Heart left ventricle (tissue), 16 donors: ENCODE data around the gene PARD3B. TPM values are rescaled to one million over a fixed set of nuclear protein-coding genes. Genes with fewer than 3 reads are reported as not detected.

Source experiments
- ATAC-seq, 4 donors: fragments of 200-7000 bp; cut with Tn5 transposase; one replicate each; pipeline ENCODE4 v1.9.1; 2020 to 2022; ENCODE audit warnings: moderate library complexity in 4 of 4, mild to moderate bottlenecking in 3 of 4, moderate number of reproducible peaks in 1 of 4
- DNase-seq, 5 donors: peaks; one replicate each; pipeline ENCODE4 v3.0.0-alpha.2; 2020
- H3K27ac ChIP-seq, 12 donors: fragments of 200-600 bp; sonication (generic) in 4 of 12; one replicate each; pipeline versions ENCODE4 v1.5.0 to v1.8.0; 2016 to 2022; ENCODE audit warnings: mild to moderate bottlenecking in 2 of 12
- H3K27me3 ChIP-seq, 9 donors: fragments of 200-600 bp; sonication (generic) in 2 of 9; one replicate each; pipeline versions ENCODE4 v1.5.1 to v1.8.0; 2016 to 2022; ENCODE audit warnings: mild to moderate bottlenecking in 3 of 9
- H3K36me3 ChIP-seq, 9 donors: fragments of 200-600 bp; sonication (generic) in 2 of 9; one replicate each; pipeline versions ENCODE4 v1.5.0 to v1.8.0; 2018 to 2022; ENCODE audit warnings: mild to moderate bottlenecking in 2 of 9
- H3K4me1 ChIP-seq, 12 donors: fragments of 200-600 bp; sonication (generic) in 4 of 12; one replicate each; pipeline versions ENCODE4 v1.5.0 to v1.8.0; 2016 to 2022; ENCODE audit warnings: mild to moderate bottlenecking in 3 of 12
- H3K4me3 ChIP-seq, 12 donors: fragments of 200-600 bp; sonication (generic) in 4 of 12; one replicate each; pipeline versions ENCODE4 v1.5.0 to v1.8.0; 2017 to 2022; ENCODE audit warnings: mild to moderate bottlenecking in 9 of 12, moderate library complexity in 4 of 12
- H3K9me3 ChIP-seq, 12 donors: fragments of 200-600 bp; sonication (generic) in 4 of 12; one replicate each; pipeline versions ENCODE4 v1.5.0 to v1.8.0; 2016 to 2022; ENCODE audit warnings: mild to moderate bottlenecking in 1 of 12
- CTCF ChIP-seq, 12 donors: fragments of 200-600 bp; sonication (generic) in 4 of 12; IDR thresholded peaks; one replicate each; pipeline versions ENCODE4 v1.5.0 to v1.8.0; 2018 to 2022; ENCODE audit warnings: antibody characterized with exemption in 12 of 12, mild to moderate bottlenecking in 5 of 12
- POLR2A ChIP-seq, 2 donors: fragments of 450-650 bp; IDR thresholded peaks; one replicate each; pipeline ENCODE4 v1.6.1; 2017; ENCODE audit warnings: antibody characterized with exemption in 2 of 2, mild to moderate bottlenecking in 2 of 2, moderate library complexity in 2 of 2
- WGBS, 4 donors: extraction: QIAGEN DNeasy Blood & Tissue Kit in 2 of 4; methylation state at CpG; one replicate each; pipeline versions ENCODE4 v1.1.5 to v1.1.7; 2013 to 2018; 5-methylcytosine and 5-hydroxymethylcytosine counted together
- intact Hi-C, 10 donors: fragments of 100-400 bp; cut with DNase I; formaldehyde crosslinking; loops; one replicate each; pipeline versions ENCODE4 v1.11.1 to v1.14.2; 2022
- polyA plus RNA-seq, 2 donors: library from polyadenylated mRNA; stranded (reverse); fragments of 200-250 nt; gene quantifications; one replicate each; pipeline ENCODE4 v1.2.3, GENCODE V29; 2013
- total RNA-seq, 9 donors: library from RNA; depleted of rRNA in 2 of 9; stranded (reverse); fragments of >200 nt in 2 of 9; fragmentation: NEBNext Ultra II Directional in 3 of 9; extraction: Animal tissue kit (Norgen Biotek cat#: 25700) in 3 of 9; gene quantifications; one replicate each; pipeline versions ENCODE4 v1.1.0 to v1.2.4, GENCODE V29; 2016 to 2023
- donor health status: ischemic (EF 13 %, LVEDD 7.1; RV severe dilation, severe dysfunction).
- donor health status: healthy with polysubstance abuse.
- donor health status: DM: no; HTN: yes; CAD: no.
- donor health status: DM: no; HTN: no; CAD: no.
- donor health status: ischemic (EF 25% LVEDD 6.9; RV normal size, moderate dysfunction).
- donor health status: ischemic (EF 25% LVEDD 5.7; RV mildly dilated, moderate dysfunction).
- donor health status: healthy.
- donor health status: DM: yes; HTN: yes; CAD: no.
- donor health status: ischemic (EF 35%, LVEDD 5.7; RV mildly dilated, moderate dysfunction).
- donor health status: nonischemic (EF 11% LVEDD 7.7; RV severe dilation, severe dysfunction).
- donor health status: DM: yes; HTN: yes; CAD: no.
- donor health status: PGD.
- donor health status: ischemic (EF 29% LVEDD 5.4; RV normal size, mild dysfunction).
- donor health status: nonischemic (EF 23%, LVEDD 6.1; RV moderate dilation, normal function).

Gene PARD3B
- total and polyA plus RNA-seq, 11 donors = 0.71 to 15.1 (median 6.2) TPM

- DNase-seq (no peak), ATAC-seq (no peak)
- Histone ChIP-seq H3K27me3 (no peaks in the 10 kb centered on the region), H3K4me3 (no peak overlapping the region), H3K27ac (no peak overlapping the region), H3K36me3 (no peaks in the 10 kb centered on the region), H3K4me1 (no peaks in the 10 kb centered on the region), H3K9me3 (no peaks in the 10 kb centered on the region)
- intact Hi-C loops = no loop called here
- WGBS, 4 donors = 93 to 94% (median 94%) methylated on average over 3 of the region's 3 CpGs
- TF ChIP-seq POLR2A (IDR thresholded peaks at IDR 0.05) (no peak), CTCF (IDR thresholded peaks at IDR 0.05) (no peak)
Measured at GRCh38 chr2:205361272-205361671, 816.0 kb downstream of the PARD3B start.

- peaks cover 0 to 4% (median 0%) of the 10 kb centered on the region in 12 donors for H3K4me1 ChIP-seq
- no peak for TF ChIP-seq POLR2A (IDR thresholded peaks at IDR 0.05)
- H3K9me3 ChIP-seq = no peaks in the 10 kb centered on the region
- H3K4me3 ChIP-seq = no peak overlapping the region
- no peaks in the 10 kb centered on the region for H3K36me3 ChIP-seq
- intact Hi-C loops = no loop called here
- ATAC-seq (no peak), DNase-seq (no peak)
- no peak overlapping the region for H3K27ac ChIP-seq
- H3K27me3 ChIP-seq = no peaks in the 10 kb centered on the region
Measured at GRCh38 chr2:205361970-205362369, 816.7 kb downstream of the PARD3B start.

- TF ChIP-seq CTCF (IDR thresholded peaks at IDR 0.05) (no peak), POLR2A (IDR thresholded peaks at IDR 0.05) (no peak)
- H3K4me1 ChIP-seq = peaks cover 0 to 6% (median 0%) of the 10 kb centered on the region in 12 donors
Measured at GRCh38 chr2:205364261-205364660, 819.0 kb downstream of the PARD3B start.

GRCh38 chr2:205366336-205367060, 821.2 kb downstream of the PARD3B start:
- TF ChIP-seq POLR2A (IDR thresholded peaks at IDR 0.05) = no peak
- TF ChIP-seq CTCF (IDR thresholded peaks at IDR 0.05) = no peak
- no peak for DNase-seq
- Histone ChIP-seq H3K4me1 (peaks cover 0 to 9% (median 0%) of the 10 kb centered on the region in 12 donors), H3K9me3 (no peaks in the 10 kb centered on the region), H3K4me3 (no peak overlapping the region), H3K27ac (no peak overlapping the region), H3K27me3 (no peaks in the 10 kb centered on the region), H3K36me3 (no peaks in the 10 kb centered on the region)
- 72 to 82% (median 78%) methylated on average over 6 of the region's 6 CpGs for WGBS, 4 donors
- intact Hi-C loops = no loop called here
- ATAC-seq = no peak

More at GRCh38 chr2:205364261-205364660, 819.0 kb downstream of the PARD3B start:
- no peak for ATAC-seq
- H3K36me3 ChIP-seq = no peaks in the 10 kb centered on the region
- H3K4me3 ChIP-seq = no peak overlapping the region
- no peak for DNase-seq
- H3K27me3 ChIP-seq = no peaks in the 10 kb centered on the region
- 84 to 94% (median 89%) methylated on average over 3 of the region's 3 CpGs for WGBS, 4 donors
- H3K27ac ChIP-seq = no peak overlapping the region
- no peaks in the 10 kb centered on the region for H3K9me3 ChIP-seq
- intact Hi-C loops = no loop called here
